Endothelial cell of umbilical vein (primary cell): ENCODE data around the gene TMEM54.
A peak's percentile ranks its signal among the peaks of the same experiment; 100 is the strongest.

Source experiments
- CTCF ChIP-seq, 2 donors: IDR thresholded peaks; 1 replicate in 1 of 2; 2 replicates in 1 of 2; pipeline ENCODE4 v1.5.1; 2011; ENCODE audit warnings: low read length in 2 of 2, mild to moderate bottlenecking in 2 of 2, moderate library complexity in 2 of 2, control low read depth in 1 of 2, inconsistent platforms in 1 of 2, low read depth in 1 of 2; ENCODE audit not compliant: insufficient read depth in 1 of 2; ENCODE audit errors: extremely low read depth in 1 of 2
- EZH2 ChIP-seq: IDR thresholded peaks from 2 replicates; pipeline ENCODE4 v1.6.1; 2012; ENCODE audit warnings: borderline replicate concordance, low read depth, mild to moderate bottlenecking, moderate library complexity, low read length, inconsistent platforms; ENCODE audit not compliant: severe bottlenecking
- GATA2 ChIP-seq: IDR thresholded peaks from 2 replicates; pipeline ENCODE4 v1.7.0; 2011; ENCODE audit warnings: low read depth, mild to moderate bottlenecking, moderate library complexity, mixed read lengths, low read length; ENCODE audit not compliant: insufficient read length, insufficient read depth
- MAX ChIP-seq: IDR thresholded peaks from 2 replicates; pipeline ENCODE4 v1.6.1; 2011; ENCODE audit not compliant: insufficient read depth, insufficient read length
- MYC ChIP-seq: IDR thresholded peaks from one replicate; pipeline ENCODE4 v1.6.1; 2011; ENCODE audit warnings: mild to moderate bottlenecking, low read depth, low read length
- POLR2A ChIP-seq: IDR thresholded peaks from 2 replicates; pipeline ENCODE4 v1.6.1; 2012; ENCODE audit warnings: low read depth, mild to moderate bottlenecking, control low read depth, low read length
- POLR2AphosphoS5 ChIP-seq: IDR thresholded peaks from 2 replicates; pipeline ENCODE4 v1.6.1; 2012; ENCODE audit warnings: low read depth, mild to moderate bottlenecking, control low read depth, low read length, moderate library complexity; ENCODE audit not compliant: insufficient read depth

DNA sequence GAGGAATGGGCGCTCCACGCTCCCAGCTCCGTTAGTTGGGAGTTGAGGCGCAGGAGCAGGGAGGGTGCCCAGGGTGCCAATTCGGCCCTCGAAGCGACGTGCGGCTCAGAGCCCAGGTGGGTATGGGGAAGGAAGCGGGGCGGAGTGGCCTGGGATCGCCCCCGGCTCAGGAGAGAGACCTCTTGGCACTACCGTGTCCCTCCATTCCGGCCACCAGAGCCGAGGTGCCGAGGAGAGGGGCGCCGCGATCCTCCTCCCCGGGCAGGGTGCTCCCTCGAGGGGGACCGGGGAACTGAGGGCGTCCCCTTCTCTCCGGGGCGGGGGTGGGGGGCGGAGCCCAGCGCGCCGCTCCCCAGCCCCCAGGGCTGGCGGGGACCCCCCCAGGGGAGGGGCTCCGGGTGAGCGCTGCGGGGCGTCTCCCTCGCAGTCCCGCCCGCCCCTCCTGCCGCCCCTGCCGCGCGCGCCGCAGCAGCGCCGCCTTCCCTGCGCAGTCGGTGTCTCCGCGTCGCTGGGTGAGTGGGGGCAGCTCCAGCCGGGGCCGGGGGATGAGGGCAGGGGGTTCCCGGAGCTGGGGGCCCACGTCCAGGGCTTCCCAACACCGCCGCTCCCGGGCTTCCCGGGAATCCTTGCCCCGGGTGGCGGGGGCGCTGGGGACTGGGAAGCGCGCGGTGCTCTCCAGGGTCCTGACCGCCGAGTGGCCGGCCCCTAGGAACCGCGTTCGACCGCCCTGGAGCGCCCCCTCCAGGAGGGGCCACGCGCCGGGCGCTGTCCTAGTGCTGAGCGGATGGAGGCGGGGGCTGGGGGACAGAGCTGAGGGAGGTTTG, 15.0 kb downstream of the TMEM54 start, which contains the start of gene HPCA:
- TF ChIP-seq POLR2A (no peak), CTCF (IDR thresholded peaks at IDR 0.05; ENCODE audit: extremely low read depth in 1 of 2, insufficient read depth in 1 of 2, low read depth in 1 of 2, low read length in 2 of 2) (peak; percentile 80 to 94), POLR2AphosphoS5 (peak; percentile 41), EZH2 (peak; percentile 64), GATA2 (no peak), MAX (no peak), MYC (no peak)
